Loucy (cell line): ENCODE results near the gene C10orf71.

Experiments used
- H2AFZ ChIP-seq: fragments of 200-600 bp; sonication (generic); 2 replicates; pipeline ENCODE4 v1.6.0; 2016; ENCODE audit warnings: antibody characterized with exemption, mild to moderate bottlenecking, low read length, moderate library complexity
- H3F3A ChIP-seq: fragments of 200-600 bp; 2 replicates; pipeline ENCODE4 v1.6.0; 2016; ENCODE audit warnings: antibody characterized with exemption, low read depth, mild to moderate bottlenecking
- H3K27me3 ChIP-seq: fragments of 200-600 bp; sonication (generic); 2 replicates; pipeline ENCODE4 v1.6.1; 2014; ENCODE audit warnings: low read length, mild to moderate bottlenecking; ENCODE audit not compliant: insufficient read depth, poor library complexity, severe bottlenecking
- H3K36me3 ChIP-seq: fragments of 200-600 bp; sonication (generic); 2 replicates; pipeline ENCODE4 v1.6.1; 2016; ENCODE audit warnings: low read length; ENCODE audit not compliant: insufficient read depth
- H3K4me1 ChIP-seq: fragments of 200-600 bp; sonication (generic); 2 replicates; pipeline ENCODE4 v1.5.1; 2014; ENCODE audit warnings: low read length, mild to moderate bottlenecking; ENCODE audit not compliant: insufficient read depth, poor library complexity, severe bottlenecking
- H3K4me2 ChIP-seq: fragments of 200-600 bp; sonication (generic); 2 replicates; pipeline ENCODE4 v1.6.0; 2014; ENCODE audit warnings: antibody characterized with exemption, low read length, low read depth, mild to moderate bottlenecking; ENCODE audit not compliant: poor library complexity, severe bottlenecking
- H3K4me3 ChIP-seq: fragments of 200-600 bp; sonication (generic); 2 replicates; pipeline ENCODE4 v1.5.1; 2014; ENCODE audit warnings: low read length, mild to moderate bottlenecking, mixed read lengths; ENCODE audit not compliant: poor library complexity, severe bottlenecking
- H3K79me2 ChIP-seq: fragments of 200-600 bp; sonication (generic); 2 replicates; pipeline ENCODE4 v1.6.1; 2014; ENCODE audit warnings: low read length; ENCODE audit not compliant: insufficient read depth
- H3K9ac ChIP-seq: fragments of 200-600 bp; sonication (generic); 2 replicates; pipeline ENCODE4 v1.6.0; 2014; ENCODE audit warnings: mild to moderate bottlenecking, low read depth, low read length, moderate library complexity; ENCODE audit not compliant: poor library complexity, severe bottlenecking
- H3K9me2 ChIP-seq: fragments of 200-600 bp; sonication (generic); replicated peaks from 2 replicates; pipeline ENCODE4 v1.6.1; 2016; ENCODE audit warnings: low read depth, low read length, mixed read lengths
- H3K9me3 ChIP-seq: fragments of 200-600 bp; sonication (generic); 2 replicates; pipeline ENCODE4 v1.6.1; 2014; ENCODE audit warnings: mild to moderate bottlenecking, antibody characterized with exemption, low read length, low read depth; ENCODE audit not compliant: insufficient read depth
- H4K20me1 ChIP-seq: fragments of 200-600 bp; sonication (generic); 2 replicates; pipeline ENCODE4 v1.6.0; 2014; ENCODE audit warnings: antibody characterized with exemption, low read length, mild to moderate bottlenecking; ENCODE audit not compliant: insufficient read depth, poor library complexity, severe bottlenecking
- EZH2phosphoT487 ChIP-seq: fragments of 200-600 bp; IDR thresholded peaks from 2 replicates; pipeline ENCODE4 v1.6.1; 2018; ENCODE audit warnings: antibody characterized with exemption, mild to moderate bottlenecking, moderate library complexity, borderline replicate concordance
- TF ChIP-seq, protein P1 (sequence below): fragments of 200-600 bp; sonication (generic); conservative IDR thresholded peaks from 2 replicates; pipeline ENCODE4 v1.5.1; 2014; ENCODE audit warnings: mild to moderate bottlenecking, antibody characterized with exemption, low read length

C10orf71 gene

DNA sequence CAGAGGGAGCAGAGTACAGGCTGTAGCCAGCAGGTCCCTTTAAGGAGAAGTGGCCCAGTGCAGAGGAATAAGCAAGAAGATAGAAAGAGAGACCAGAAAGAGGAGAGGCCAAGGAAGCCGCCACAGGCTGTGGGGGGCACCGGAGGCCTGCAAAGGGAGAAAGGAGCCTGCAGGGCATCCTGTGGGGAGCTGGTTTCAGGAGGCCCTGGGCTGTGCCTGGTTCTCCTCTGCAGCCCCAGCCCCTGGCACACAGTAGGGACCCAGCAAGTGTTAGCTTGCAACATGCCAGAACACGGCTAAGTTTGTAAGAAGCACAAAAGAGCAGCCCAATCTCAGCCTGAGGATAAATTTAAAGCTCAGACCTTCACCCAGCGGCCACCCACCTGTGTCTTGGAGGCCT is 12.3 kb upstream of the C10orf71 start:
- Histone ChIP-seq H3K9ac (no peak overlapping the region), H3K9me3 (no peaks in the 10 kb centered on the region), H3K4me2 (no peak overlapping the region), H3K4me3 (no peak overlapping the region), H3K79me2 (no peaks in the 10 kb centered on the region), H4K20me1 (no peaks in the 10 kb centered on the region), H3K27me3 (no peaks in the 10 kb centered on the region), H3F3A (no peaks in the 10 kb centered on the region), H3K4me1 (no peaks in the 10 kb centered on the region), H3K36me3 (no peaks in the 10 kb centered on the region), H3K9me2 (no peaks in the 10 kb centered on the region), H2AFZ (no peak overlapping the region)
- TF ChIP-seq, protein P1, sequence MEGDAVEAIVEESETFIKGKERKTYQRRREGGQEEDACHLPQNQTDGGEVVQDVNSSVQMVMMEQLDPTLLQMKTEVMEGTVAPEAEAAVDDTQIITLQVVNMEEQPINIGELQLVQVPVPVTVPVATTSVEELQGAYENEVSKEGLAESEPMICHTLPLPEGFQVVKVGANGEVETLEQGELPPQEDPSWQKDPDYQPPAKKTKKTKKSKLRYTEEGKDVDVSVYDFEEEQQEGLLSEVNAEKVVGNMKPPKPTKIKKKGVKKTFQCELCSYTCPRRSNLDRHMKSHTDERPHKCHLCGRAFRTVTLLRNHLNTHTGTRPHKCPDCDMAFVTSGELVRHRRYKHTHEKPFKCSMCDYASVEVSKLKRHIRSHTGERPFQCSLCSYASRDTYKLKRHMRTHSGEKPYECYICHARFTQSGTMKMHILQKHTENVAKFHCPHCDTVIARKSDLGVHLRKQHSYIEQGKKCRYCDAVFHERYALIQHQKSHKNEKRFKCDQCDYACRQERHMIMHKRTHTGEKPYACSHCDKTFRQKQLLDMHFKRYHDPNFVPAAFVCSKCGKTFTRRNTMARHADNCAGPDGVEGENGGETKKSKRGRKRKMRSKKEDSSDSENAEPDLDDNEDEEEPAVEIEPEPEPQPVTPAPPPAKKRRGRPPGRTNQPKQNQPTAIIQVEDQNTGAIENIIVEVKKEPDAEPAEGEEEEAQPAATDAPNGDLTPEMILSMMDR = no peak
- TF ChIP-seq EZH2phosphoT487 = no peak

DNA sequence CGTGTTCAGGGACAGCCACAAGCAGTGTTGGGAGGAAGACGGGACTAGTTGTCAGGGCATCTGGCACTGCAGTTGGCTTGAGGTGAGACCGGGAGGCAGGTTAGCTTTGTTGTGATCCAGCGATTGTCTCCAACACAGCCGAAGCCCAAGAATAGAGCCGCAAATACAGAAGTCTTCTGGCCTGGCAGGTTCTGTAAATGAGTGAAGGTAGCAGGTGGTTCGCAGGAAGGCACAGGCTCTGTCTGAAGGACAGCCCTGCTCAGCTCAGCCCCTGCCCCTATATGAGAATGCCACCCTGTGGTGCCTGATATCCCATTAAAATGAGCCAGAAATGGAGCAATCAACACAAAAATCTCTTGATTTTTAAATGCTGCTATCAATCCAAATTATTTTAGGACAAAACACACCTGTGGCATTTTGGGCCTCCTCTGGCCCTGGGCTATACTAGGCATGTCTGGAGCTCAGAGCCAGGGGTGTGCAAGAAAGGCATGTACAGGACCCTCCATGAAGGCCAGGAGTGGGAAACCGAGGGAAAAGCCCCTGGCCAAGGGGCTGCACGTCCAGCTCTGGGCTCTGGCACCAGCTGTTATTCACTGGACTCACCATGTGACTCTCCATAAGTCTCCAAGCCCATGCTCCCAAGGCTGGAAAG is 11.2 kb upstream of the C10orf71 start:
- no peak overlapping the region for H3K4me2 ChIP-seq
- no peaks in the 10 kb centered on the region for H3K9me3 ChIP-seq
- no peaks in the 10 kb centered on the region for H3K4me1 ChIP-seq
- no peaks in the 10 kb centered on the region for H3F3A ChIP-seq
- no peak overlapping the region for H3K9ac ChIP-seq
- H3K36me3 ChIP-seq = no peaks in the 10 kb centered on the region
- H3K4me3 ChIP-seq = no peak overlapping the region
- H4K20me1 ChIP-seq = no peaks in the 10 kb centered on the region
- TF ChIP-seq, protein P1 = no peak
- TF ChIP-seq EZH2phosphoT487 = no peak
- H3K9me2 ChIP-seq = no peaks in the 10 kb centered on the region
- no peaks in the 10 kb centered on the region for H3K27me3 ChIP-seq
- no peak overlapping the region for H2AFZ ChIP-seq
- no peaks in the 10 kb centered on the region for H3K79me2 ChIP-seq

DNA sequence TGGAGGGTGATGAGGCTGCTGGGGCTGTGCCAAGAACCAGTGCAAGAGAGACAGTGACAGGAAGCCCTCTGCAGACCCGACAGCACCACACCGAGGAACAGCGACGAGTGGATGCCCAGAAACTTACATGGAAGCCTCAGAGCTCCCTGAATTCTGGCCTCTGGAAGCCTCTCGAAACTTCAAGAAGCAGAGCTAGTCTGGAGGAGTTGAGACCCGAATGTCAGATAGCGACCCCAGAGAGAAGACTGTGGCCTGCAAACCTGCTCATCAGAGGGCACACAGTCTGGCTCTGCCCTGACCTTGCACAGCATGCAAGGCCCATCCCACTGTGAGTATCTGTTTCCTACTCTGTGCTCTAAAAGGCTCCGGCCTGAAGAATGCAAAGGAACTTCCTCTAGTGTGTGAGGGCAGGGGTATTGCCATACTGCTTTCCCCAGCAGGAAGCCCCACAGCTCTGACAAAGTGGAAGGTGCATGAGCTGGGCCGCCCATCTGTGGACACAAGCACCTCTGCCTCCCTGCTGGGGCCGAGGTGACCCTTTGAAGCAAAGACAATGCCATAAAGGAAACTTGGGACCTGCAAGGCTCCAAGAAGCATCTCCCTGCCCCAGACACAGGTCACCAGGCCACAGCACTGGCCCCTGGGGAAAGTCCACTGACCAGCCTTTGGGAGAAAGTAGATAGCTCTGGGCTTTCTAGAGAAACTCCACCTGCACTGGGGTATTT is 10.5 kb upstream of the C10orf71 start:
- Histone ChIP-seq H3K36me3 (no peaks in the 10 kb centered on the region), H3K9ac (no peak overlapping the region), H3K27me3 (no peaks in the 10 kb centered on the region), H3K9me2 (no peaks in the 10 kb centered on the region), H4K20me1 (no peaks in the 10 kb centered on the region), H2AFZ (no peak overlapping the region), H3F3A (no peaks in the 10 kb centered on the region), H3K4me3 (no peak overlapping the region), H3K4me1 (no peaks in the 10 kb centered on the region), H3K4me2 (no peak overlapping the region), H3K9me3 (no peaks in the 10 kb centered on the region), H3K79me2 (no peaks in the 10 kb centered on the region)
- TF ChIP-seq, protein P1 = no peak
- no peak for TF ChIP-seq EZH2phosphoT487
